HL-60/S4 treated with retinoic acid at 250 ng/mL for 4 days and 3 days (cell line): Measurements from ENCODE around the gene SAMM50.

Experiments
- in situ Hi-C: fragments of 300-500 bp; cut with MboI; formaldehyde crosslinking; loops from 2 replicates; pipeline ENCODE4 v1.7.0; 2022; ENCODE audit warnings: low sequenced_read_pairs

Gene SAMM50

GRCh38 chr22:43945632-43946383, 9.4 kb upstream of the SAMM50 start:
- in situ Hi-C loops, result no loop called here

GRCh38 chr22:43946384-43946667, 8.9 kb upstream of the SAMM50 start:
- in situ Hi-C loops, result no loop called here

DNA sequence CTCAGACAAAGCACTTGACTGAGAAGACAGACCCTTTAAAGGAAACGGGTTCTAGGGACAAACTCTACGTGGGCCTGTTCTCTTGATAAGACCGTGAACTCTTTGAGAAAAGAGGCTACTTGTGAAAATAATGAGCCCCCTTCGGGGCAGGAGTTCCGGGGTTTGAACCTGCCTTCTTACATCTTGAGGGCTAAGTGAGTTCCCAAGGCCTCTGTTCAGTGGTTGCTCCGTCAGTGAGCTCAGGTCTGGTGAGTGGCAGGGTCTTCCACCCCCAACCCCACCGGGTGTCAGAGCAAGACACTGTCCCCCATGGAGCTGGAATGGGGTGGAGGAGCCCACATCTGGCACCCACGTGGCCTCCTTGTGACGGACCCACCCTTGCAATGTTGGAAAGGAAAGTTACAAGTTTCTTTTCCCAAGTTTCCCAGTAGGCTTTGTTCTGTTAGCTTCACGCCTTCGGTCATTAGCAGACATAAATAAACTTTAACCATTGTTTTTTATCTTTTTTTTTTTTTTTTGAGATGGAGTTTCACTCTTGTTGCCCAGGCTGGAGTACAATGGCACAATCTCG, 6.3 kb upstream of the SAMM50 start:
- in situ Hi-C loops, result no loop called here

DNA sequence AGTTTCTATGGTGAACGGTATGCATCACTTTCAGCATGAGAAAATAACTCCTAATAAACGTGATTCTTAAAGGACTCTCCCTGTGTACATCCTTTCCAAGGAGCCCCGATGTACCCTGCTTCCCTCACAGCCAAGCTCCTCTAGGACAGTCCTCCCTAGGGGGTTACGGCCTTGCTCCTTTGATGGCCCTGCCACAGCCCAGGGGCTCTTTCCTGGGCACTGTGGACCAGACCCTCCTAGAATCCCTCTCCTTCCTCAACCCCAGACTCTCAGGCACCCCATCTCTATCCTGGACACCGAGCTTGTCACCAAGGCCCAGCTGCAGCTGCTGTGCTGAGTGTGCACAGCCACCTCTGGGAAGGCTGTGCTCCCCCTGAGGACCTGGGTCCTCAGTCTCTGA, 3.9 kb upstream of the SAMM50 start:
- in situ Hi-C loops, result no loop called here

- in situ Hi-C loops, result no loop called here
Observed at GRCh38 chr22:43951966-43952365, 3.3 kb upstream of the SAMM50 start.

DNA sequence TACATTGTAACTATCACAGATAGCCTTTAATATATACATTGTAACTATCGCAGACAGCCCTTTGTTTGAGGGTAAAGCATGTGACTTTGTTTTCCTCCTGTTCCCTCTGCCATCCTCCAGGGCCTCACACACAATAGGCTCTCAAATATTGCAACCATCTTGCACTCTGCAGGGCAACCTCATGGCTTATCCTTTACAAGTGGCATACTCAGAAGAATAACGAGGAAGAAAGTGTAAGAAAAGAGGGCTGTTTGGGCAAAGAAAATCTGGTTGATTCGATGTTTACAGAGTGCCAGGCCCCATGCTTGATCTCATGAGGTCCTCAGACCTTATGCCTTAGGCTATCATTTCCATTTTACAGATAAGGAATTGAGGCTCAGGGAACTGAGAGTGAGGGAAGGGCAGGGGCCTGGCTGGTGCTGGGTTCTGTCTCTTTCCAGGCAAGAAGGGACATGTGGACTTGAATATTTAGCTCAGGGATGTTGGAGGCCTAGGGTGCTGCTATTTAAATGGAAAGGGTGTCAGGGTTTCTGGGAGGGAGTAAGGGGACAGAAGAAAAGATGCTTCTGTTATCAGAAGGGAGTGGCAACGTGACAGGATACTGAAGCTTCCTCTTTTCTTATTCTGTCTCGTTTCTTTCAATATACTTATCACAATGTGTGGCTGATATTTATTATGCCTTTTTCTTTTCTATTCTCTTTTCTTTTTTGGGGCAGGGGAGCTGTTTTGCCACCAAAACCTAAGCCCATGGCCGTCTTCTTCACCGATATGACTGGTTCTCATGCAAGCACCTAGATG, 1.1 kb upstream of the SAMM50 start:
- in situ Hi-C loops, result no loop called here

GRCh38 chr22:43955883-43956782, 891 bp downstream of the SAMM50 start:
- in situ Hi-C loops, result no loop called here

- in situ Hi-C loops, result no loop called here
Observed at GRCh38 chr22:43956805-43957463, 1.7 kb downstream of the SAMM50 start.

GRCh38 chr22:43957871-43958270, 2.6 kb downstream of the SAMM50 start:
- in situ Hi-C loops, result no loop called here

- in situ Hi-C loops, result no loop called here
Observed at GRCh38 chr22:43964314-43964857, 9.1 kb downstream of the SAMM50 start.

DNA sequence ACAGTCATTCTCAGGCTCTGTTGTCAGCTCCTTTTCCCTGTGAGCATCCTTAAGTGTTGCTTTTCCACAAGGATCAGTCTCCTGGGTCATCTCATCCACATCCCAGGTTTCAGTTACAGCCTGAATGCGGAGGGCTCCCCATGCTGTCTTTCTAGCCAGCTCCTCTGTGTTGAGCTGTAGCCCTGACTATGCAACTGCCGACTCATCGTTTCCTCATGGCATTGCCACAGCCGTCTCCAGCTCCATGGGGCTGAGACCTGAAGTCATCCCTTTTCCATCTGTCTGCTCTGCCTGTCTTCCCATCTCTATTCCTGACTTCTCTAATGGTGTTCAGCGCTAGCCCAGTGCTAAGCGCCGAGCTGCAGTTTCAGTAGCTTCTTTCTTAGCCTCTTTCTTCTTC, 11.8 kb downstream of the SAMM50 start:
- in situ Hi-C loops, result no loop called here

DNA sequence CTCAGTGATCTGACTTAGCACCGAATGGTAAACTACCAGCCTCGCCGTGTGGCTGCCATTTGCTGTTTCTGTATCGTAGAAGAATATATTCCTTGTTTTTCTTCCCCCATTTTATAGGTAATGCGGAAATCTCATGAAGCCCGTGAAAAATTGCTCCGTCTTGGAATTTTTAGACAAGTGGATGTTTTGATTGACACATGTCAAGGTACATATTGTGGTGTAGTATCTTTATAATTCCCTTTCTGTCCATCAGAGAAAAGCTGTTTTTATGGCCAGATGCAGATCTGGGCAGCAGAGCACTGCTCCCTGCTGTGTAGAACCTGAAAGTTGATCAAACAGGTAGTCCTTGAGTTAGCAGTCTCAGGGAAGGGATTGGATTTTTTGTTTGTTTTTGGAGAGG, 13.4 kb downstream of the SAMM50 start:
- in situ Hi-C loops, result no loop called here

DNA sequence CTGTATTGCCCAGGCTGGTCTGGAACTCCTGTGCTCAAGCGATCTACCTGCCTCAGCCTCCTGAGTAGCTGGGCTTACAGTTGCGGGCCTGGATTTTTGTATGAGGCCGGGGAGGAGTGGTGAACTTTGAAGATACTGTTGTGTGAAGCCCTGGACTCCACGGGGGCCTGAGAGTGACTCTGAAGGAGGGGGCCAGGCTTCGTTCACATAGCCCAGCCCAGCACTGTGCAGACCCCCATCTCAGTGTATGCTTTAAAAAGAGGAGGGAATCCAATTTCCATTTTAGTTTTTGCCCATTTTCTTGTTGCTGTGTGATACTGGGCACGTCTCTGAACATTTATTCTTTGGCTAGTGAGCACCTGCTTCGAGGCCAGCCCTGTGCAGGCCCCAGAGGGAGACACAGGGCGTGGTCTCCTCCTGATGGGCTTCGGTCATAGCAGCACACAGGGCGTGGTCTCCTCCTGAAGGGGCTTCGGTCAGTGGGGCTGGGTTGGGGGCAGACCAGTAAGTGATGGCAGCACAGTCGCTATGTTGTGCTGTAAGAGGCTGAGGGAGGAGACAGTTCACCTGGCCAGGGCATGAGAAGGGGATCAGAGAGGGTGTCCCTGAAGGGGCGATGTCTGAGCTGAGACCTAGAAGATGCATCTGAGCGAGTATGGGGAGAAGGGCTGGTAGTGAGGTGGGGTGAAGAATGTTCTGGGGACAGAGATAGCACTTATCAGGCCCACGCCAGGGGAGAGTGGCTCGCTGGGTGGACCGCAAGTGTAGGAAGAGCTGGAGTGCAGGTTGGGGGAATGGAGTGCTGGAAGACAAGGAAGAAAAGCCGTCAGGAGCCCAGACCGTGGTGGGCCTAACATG, 14.0 kb downstream of the SAMM50 start:
- in situ Hi-C loops, result no loop called here

- in situ Hi-C loops, result no loop called here
Observed at GRCh38 chr22:43969989-43970755, 14.9 kb downstream of the SAMM50 start.

- in situ Hi-C loops, result no loop called here
Observed at GRCh38 chr22:43971112-43971511, 15.9 kb downstream of the SAMM50 start.

DNA sequence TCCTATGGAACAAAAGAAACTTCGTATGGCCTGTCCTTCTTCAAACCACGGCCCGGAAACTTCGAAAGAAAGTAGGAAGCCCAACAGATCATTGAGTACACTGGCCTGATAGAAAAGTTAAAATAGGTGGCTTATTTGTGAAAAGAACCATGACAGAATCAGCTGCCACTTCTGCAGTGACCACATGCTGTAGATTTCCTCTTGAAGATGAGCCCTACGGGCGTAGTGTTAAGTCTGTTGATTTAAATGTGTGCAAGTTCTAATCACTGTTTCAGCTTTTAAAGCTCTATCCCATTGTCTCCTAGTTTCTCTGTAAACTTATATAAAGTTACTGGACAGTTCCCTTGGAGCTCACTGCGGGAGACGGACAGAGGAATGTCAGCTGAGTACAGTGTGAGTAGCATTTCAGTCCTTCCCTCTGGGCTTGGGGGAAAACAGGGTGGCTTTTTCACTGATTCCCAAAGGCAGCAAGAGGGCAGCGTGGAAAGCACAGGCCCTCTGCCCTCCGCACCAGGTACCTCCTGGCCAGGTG, 17.8 kb downstream of the SAMM50 start:
- in situ Hi-C loops, result no loop called here

DNA sequence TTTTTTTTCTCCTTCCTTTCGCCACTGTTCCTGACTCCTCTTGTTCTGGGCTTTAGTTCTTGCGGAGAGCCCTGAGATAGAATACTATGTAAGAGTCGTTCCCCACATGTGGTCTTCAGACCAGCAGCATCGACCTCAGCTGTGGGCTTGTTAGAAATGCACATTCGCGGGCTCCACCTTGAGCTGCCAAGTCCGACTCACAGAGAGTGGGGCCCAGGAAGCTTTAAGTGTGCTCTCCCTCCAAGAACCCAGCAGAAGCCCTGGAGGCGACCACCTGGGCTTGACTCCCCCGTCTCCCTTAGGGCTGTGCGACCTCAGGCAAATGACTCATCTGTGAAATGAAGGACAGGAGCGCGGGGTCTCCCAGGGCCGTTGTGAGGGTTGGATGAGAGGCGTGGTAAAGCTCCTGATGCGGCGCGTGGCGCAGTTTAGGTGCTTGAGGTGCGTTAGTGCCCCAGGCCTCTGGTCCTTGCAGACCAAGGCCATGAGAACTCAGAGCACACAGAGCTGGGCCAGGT, 18.8 kb downstream of the SAMM50 start:
- in situ Hi-C loops, result no loop called here

DNA sequence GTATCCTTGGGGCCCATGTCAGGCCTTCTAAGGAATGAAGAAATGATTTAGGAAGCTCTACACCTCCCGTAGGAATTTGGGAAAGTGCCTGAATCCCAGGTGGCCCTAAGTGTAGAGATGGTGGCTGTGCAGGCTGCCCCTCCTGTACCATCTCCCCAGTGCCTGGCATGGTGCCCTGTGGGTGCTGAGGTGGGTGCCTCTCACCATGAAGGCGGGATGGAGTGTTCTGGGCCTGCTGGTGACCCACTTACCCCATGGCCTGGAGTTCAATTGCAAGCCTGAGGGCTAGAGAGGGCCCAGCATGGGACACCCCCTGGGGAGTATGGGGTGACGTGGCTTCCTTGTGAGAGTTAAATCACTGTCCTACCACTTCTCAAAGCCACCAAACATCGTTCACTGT, 19.8 kb downstream of the SAMM50 start:
- in situ Hi-C loops, result no loop called here
